ENCODE results near the gene ZFPM1.

ZFPM1 gene

GRCh38 chr16:88468275-88469129 lies 15.4 kb downstream of the ZFPM1 start:
- peak; percentile 41 for DNase-seq

GRCh38 chr16:88469615-88470395 lies 16.7 kb downstream of the ZFPM1 start:
- DNase-seq: peak; percentile 71

DNA sequence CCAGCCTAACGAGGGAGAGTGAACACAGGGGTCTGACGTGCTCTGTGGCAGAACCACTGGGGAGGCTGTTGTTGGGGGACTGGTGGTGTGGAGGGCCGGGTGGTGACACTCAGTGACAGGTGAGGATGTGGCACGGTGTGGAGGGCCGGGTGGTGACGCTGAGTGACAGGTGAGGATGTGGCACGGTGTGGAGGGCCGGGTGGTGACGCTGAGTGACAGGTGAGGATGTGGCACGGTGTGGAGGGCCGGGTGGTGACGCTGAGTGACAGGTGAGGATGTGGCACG lies 17.3 kb downstream of the ZFPM1 start:
- DNase-seq: peak; percentile 55

DNA sequence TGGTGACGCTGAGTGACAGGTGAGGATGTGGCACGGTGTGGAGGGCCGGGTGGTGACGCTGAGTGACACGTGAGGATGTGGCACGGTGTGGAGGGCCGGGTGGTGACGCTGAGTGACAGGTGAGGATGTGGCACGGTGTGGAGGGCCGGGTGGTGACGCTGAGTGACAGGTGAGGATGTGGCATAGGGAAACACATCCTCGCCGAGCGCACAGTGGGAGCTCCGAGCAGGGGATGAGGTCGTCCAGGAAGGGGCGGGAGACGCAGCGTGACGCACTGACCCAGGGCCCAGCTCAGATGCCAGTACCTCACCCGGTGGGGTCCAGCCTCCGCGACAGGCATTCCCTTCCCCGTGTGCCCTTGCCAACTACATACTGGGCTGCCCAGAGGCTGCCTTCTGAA lies 17.6 kb downstream of the ZFPM1 start:
- DNase-seq: peak; percentile 62

DNA sequence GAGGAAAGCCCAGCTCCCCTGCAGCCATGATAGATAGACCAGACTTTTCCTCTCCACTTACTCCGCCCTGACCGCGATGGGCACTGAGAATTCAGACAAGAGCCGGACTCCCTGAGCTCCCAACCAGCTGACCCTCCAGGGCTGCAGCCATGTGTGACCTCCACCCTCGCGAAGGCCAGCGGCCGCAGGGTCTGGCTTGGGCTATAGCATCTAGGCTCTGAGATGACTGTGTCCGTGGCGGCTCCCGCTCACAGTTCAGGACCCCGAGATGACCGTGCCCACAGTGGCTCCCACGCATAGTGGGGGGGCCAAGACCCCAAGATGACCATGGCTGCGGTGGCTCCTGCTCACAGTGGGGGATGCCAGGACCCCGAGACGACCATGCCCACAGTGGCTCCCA lies 18.0 kb downstream of the ZFPM1 start:
- no peak for DNase-seq

- DNase-seq: no peak
These were observed 18.5 kb downstream of the ZFPM1 start for GRCh38 chr16:88471575-88471974.

- DNase-seq: no peak
These were observed 19.0 kb downstream of the ZFPM1 start for GRCh38 chr16:88472069-88472468.

DNA sequence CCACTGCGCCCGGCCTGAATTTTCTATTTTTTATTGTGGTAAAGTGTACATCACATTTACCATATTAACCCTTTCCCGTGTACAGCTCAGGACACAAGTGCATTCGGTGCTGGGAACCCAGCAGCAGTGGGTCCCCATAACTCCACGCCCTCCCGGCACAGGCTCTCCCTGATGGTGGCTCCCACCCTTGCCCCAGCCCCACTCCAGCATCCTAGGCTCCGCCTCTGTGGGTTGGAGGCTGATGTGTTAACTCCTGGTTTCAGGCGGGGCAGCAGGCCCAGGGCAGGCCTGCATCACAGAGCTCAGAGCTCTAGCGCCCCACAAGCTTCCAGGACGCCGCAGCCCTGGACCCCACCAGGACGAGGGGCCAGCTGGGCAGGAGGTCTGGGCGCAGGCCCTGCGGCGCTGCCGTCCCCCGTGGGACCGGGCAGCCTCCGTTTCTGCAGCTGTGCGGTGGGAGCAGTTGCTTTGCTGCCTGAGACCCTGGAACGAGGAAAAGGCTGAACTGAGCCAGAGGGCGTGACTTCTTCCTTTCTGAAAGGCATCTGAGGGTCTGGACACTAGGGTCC lies 19.6 kb downstream of the ZFPM1 start:
- no peak for DNase-seq

GRCh38 chr16:88473666-88474534 lies 20.8 kb downstream of the ZFPM1 start:
- DNase-seq: no peak

GRCh38 chr16:88475037-88475436 lies 22.0 kb downstream of the ZFPM1 start:
- DNase-seq: no peak

DNA sequence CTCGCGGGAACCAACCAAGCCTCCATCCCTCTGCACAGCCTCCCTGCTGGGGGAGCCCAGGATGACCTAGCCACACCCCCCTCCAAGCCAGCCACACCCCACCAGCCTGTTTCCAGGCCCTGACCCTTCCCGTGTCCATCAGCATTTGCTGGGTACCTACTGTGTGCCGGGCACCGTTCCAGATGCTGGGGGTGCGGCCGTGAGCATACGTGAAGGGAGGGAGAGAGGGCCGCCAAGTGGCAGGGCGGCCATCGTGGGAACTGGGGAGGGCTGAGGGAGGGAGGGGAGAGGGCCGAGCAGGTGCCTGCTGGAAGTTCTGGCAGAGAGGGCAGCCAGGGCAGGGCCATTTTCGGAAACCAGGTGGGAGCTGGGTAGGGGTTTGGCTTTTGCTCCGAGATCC lies 23.1 kb downstream of the ZFPM1 start:
- no peak for DNase-seq

DNA sequence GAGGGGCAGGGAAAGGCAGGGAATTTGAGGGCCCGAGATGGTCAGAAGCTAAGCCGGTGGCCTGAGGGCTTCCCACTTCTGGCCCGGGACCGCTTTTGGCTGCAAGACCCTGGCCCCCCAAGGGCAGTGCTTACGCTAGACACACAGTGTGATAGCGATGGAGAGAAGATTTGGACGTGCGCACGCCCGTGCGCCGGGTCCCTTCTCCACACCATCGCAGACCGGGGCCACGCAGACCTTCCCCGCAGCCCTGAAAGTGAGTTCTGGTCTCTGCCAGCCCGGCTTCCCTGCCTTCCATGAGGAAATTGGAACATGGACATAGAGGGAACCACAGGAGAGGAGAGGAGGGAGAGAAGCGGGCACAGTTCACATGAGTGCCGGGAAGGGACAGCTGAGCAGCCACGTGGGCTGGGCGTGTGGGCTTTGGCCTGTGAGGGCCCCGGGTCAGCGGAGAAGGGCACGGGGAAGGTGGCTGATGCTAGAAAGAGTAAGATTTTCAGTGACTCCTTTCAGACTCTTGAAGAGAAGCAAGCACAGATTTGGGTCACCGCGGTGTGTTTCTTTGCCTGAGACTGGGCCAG lies 23.8 kb downstream of the ZFPM1 start:
- no peak for DNase-seq

DNA sequence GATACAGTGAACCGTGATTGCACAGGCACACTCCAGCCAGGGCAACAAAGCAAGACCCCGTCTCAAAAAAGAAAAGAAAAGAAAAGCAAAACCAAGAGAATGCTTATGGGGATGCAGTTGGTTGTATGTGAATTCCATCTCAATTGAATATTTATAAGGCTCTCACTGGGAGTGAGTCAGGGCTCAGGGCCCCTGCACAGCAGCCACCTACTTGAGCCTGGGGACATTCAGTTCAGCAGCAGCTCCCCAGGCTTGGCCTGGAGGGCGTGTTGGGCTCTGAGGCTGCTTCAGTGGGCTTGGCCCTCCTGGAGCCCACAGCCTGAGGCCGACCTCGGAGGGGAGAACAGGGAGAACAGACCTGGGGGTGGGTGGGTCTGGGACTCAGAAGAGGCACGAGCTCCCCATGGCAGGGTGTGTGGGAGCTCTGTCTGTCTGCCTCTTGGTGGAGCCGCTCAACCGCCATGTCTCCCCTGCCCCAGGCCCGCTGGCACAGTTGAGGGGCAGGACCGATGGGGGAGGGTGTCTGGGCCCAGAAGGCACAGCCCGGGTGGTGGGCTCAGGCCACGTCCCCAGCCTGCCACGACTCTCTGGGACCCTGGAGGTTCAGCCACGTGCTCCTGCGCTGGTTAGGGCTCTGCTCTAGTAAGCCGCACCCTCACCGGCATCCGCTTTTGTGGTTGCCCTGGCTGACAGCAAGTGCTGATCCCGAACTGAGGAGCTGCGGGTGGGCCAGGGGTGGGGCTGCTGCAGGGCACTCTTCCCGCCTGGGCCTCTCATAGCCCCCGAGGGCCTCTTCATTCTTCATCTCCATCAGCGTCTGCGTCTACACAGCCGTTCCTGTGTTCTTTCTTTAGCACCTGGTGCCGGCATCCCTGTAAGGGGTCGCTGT lies 24.8 kb downstream of the ZFPM1 start:
- peak; percentile 50 for DNase-seq

DNA sequence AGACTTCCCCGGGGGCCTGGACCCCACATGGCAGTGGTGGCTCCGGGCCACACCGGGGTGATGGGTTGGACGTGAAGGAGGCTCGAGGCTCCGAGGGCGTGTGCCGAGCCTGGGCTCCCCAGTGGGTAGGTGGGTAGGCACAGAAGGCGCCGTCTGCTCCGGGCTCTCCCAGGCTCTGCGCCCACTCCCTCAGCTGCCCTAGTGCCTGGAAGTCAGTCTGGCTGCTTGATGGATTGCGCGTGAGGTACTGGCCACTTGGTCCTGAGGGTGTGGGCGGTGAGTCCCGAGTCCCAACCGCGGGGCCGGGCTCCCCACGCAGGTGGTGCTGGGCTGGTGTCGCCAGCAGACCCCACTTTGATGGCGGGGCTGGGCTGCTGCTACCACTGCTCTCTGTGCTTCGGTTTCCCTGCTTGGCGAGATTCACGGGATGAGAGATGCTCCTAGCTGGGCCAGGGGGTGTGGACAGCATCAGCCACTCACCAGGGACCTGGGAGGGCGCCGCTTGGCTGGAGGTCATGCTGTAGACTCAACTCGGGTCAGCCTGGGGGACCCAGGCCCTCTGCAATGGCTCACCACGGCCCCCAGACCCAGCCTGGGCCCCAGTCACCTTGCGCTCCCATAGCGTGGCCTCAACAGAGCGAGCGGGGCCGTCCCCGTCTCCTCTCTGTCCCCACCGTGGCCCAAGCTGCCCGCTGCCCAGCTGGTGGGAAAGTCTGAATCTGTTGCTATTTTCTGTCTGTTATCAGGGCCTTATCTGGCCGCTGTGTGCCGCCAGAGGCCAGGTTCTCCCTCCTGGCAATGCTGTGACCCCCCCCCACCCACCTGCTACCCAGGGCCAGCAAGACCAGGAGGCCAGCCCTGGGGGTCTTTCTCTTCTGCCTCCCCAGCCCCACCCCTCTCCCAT lies 26.1 kb downstream of the ZFPM1 start:
- DNase-seq: no peak

- peak; percentile 53 for DNase-seq
These were observed 27.0 kb downstream of the ZFPM1 start for GRCh38 chr16:88479793-88480760.

DNA sequence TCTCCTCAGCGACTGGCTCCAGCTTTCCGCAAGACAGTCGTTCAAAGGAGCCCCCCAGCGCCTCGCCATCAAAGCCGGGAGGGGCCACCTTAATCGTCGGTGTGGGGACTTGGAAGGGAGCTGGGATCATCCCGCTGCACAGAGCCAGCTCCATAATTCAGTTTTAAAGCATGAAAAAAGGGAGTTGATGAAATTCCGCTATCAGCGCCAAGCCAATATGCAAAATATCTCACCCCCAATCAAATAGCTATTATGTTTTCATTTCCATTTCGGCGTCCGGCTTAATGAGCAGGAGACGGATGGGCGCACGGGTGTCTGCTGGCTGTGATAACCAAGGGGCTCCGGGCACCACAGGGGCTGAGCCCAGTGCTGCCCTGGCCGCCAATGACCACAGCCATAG lies 27.7 kb downstream of the ZFPM1 start:
- no peak for DNase-seq

DNA sequence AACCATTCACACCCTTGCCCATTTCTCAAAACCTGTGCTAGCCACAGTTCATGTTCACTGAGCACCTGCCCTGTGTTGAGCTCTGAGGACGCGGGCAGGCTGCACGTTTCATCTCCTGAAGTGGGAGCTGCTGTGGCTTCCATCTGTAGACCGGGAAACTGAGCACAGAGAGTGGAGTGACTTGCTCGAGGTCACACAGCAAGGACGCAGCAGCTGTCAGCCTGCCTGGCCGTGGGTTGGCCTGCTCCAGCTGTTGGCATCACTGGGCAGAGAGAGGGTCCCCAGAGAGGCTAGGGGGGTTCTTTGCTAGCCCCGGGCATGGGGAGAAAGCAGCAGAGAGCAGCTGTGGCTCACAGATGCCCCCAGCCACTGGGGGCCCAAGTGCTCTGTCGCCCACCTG lies 28.8 kb downstream of the ZFPM1 start:
- no peak for DNase-seq

- DNase-seq: no peak
These were observed 29.7 kb downstream of the ZFPM1 start for GRCh38 chr16:88482630-88483391.

- DNase-seq: no peak
These were observed 30.2 kb downstream of the ZFPM1 start for GRCh38 chr16:88483392-88483641.
